BLaER1 treated with 17β-estradiol and CSF1 and Interleukin-3, amounts not matched to agents 10 nM and 100 nM (cell line): ENCODE data around the gene SWSAP1.
A peak's percentile ranks its signal among the peaks of the same experiment; 100 is the strongest.

Experiments
- H3K27ac ChIP-seq, 11 experiments: shearing (Covaris generic); formaldehyde crosslinking; 2 replicates each; pipeline ENCODE4 v1.8.1; 2022
- H3K27me3 ChIP-seq, 11 experiments: shearing (Covaris generic); formaldehyde crosslinking; 2 replicates each; pipeline ENCODE4 v1.8.1; 2022
- H3K36me3 ChIP-seq, 11 experiments: shearing (Covaris generic); formaldehyde crosslinking; 2 replicates each; pipeline ENCODE4 v1.8.1; 2022
- H3K4me1 ChIP-seq, 10 experiments: shearing (Covaris generic); formaldehyde crosslinking; 2 replicates each; pipeline ENCODE4 v1.8.1; 2022
- H3K4me2 ChIP-seq, 11 experiments: shearing (Covaris generic); formaldehyde crosslinking; 2 replicates each; pipeline ENCODE4 v1.8.1; 2022
- H3K4me3 ChIP-seq, 10 experiments: shearing (Covaris generic); formaldehyde crosslinking; 2 replicates each; pipeline ENCODE4 v1.8.1; 2022
- H3K9ac ChIP-seq, 11 experiments: shearing (Covaris generic); formaldehyde crosslinking; 2 replicates each; pipeline ENCODE4 v1.8.1; 2022
- H3K9me3 ChIP-seq, 11 experiments: shearing (Covaris generic); formaldehyde crosslinking; replicated peaks in 1 of 11; 2 replicates each; pipeline ENCODE4 v1.8.1; 2022
- H4K20me1 ChIP-seq, 11 experiments: shearing (Covaris generic); formaldehyde crosslinking; 2 replicates each; pipeline ENCODE4 v1.8.1; 2022
- Cebpa-rat ChIP-seq, 11 experiments: shearing (Covaris generic); IDR thresholded peaks; 2 replicates each; pipeline ENCODE4 v1.8.1; 2022

Gene SWSAP1

DNA sequence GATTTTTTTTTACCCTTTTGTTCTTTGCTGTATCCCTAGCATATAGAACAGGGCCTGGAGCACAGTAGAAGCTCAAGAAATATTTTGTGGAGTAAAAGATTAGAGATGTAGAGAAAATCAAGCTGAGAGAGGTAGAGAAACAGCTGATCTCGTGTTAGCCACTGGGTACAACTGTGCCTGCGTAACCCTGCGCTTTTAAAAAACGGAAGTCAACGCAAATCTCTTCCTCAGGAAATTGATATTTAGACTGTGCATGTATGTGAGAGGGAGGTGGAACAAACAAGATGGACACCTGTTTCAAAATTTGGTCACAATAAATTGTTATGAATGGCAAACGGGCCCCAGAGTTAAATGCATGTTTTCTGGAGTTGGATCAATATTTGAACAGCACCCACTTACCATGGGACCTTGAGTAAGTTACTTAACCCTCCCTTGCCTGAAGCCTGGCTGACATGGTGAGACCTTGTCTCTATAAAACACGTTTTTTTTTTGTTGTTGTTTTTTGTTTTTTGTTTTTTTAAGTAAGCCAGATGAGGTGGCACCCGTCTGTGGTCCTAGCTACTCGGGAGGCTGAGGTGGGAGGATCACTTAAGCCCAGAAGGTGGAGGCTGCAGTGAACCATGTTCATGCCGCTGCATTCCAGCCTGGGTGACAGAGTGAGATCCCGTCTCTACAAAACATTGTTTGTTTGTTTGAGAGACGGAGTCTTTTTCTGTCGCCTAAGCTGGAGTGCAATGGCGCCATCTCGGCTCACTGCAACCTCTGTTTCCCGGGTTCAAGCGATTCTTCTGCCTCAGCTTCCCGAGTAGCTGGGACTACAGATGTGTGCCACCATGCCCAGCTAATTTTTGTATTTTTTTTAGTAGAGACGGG, 12.9 kb downstream of the SWSAP1 start:
- Histone ChIP-seq H4K20me1 (no peaks in the 10 kb centered on the region), H3K9ac (peak overlapping the region in 6 of 11 experiments; percentile 11 to 56 (median 20); a peak in 3 of 22 replicates), H3K27me3 (peaks cover 0 to 16% (median 8%) of the 10 kb centered on the region in 11 experiments; a peak in 11 of 22 replicates), H3K4me1 (peaks cover 17 to 43% (median 40%) of the 10 kb centered on the region in 10 experiments), H3K4me2 (peak overlapping the region; percentile 40 to 77 (median 71)), H3K9me3 (peaks cover 4 to 12% (median 10%) of the 10 kb centered on the region in 11 experiments; a peak in 19 of 22 replicates), H3K4me3 (no peak overlapping the region), H3K36me3 (no peaks in the 10 kb centered on the region), H3K27ac (peak overlapping the region in 9 of 11 experiments; percentile 0 to 57 (median 38); a peak in 9 of 22 replicates)
- no peak for TF ChIP-seq Cebpa-rat (IDR thresholded peaks at IDR 0.05)

DNA sequence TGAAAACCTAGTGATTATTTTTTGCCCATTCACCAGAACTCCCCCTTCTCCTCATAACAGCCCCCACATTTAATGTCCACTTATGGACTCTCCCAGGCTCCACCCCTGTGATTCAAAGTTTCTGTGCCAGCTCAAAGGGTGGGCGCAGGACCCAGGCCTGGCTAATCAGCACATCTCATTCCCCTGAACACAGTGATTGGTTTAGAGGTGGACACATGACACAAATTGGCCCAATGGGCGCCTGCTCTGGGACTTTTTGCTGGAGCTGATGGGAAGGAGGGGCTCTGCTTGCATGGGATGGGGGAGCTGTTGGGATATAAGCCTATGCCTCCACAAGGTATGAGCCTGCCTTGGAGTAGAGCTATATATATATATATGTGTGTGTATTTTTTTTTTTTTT, 15.9 kb downstream of the SWSAP1 start:
- Histone ChIP-seq H3K27ac (no peak overlapping the region), H3K36me3 (no peaks in the 10 kb centered on the region), H3K4me1 (peaks cover 13 to 17% (median 15%) of the 10 kb centered on the region in 10 experiments), H3K27me3 (no peaks in the 10 kb centered on the region), H3K9me3 (peaks cover 4 to 12% (median 10%) of the 10 kb centered on the region in 11 experiments; a peak in 19 of 22 replicates), H3K9ac (no peak overlapping the region), H4K20me1 (no peaks in the 10 kb centered on the region), H3K4me3 (no peak overlapping the region), H3K4me2 (no peak overlapping the region)
- TF ChIP-seq Cebpa-rat (IDR thresholded peaks at IDR 0.05): no peak

DNA sequence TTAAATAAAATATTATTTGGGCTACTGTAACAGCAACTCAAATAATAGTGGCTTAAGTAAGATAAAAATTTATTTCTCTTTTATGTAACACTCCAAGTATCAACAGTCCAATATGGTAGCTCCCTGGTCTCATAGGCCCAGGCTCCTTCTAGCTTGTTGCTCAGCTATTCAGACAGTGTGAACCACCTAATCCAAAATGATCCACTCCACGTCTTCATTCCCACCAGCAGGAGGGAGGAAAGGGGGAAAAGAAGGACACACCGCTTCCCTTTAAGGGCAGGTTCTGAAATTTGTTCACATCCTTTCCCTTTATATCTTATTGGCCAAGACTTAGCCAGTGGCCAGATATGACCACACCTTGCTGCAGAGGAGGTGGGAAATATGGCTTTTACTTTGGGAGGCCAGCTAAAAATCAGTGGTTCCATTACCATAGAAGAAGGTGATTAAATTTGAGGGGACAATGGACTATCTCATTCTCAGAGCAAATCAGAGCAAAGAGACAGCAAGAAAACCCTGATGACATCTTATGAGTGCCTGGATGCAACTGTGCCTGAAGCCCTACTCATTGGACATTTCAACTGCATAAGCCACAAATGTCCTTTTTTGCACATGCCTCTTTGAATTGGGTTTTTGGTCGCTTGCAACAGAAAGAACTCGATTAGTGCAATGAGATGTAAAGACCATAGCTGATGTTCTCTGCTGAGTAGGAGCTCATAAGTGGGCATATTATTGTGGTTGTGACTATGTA, 16.6 kb downstream of the SWSAP1 start:
- Histone ChIP-seq H3K4me1 (peaks cover 13 to 17% (median 15%) of the 10 kb centered on the region in 10 experiments), H3K36me3 (no peaks in the 10 kb centered on the region), H3K27ac (no peak overlapping the region), H3K4me2 (no peak overlapping the region), H3K27me3 (no peaks in the 10 kb centered on the region), H4K20me1 (no peaks in the 10 kb centered on the region), H3K4me3 (no peak overlapping the region), H3K9ac (no peak overlapping the region), H3K9me3 (peaks cover 4 to 12% (median 10%) of the 10 kb centered on the region in 11 experiments; a peak in 19 of 22 replicates)
- TF ChIP-seq Cebpa-rat (IDR thresholded peaks at IDR 0.05): no peak

DNA sequence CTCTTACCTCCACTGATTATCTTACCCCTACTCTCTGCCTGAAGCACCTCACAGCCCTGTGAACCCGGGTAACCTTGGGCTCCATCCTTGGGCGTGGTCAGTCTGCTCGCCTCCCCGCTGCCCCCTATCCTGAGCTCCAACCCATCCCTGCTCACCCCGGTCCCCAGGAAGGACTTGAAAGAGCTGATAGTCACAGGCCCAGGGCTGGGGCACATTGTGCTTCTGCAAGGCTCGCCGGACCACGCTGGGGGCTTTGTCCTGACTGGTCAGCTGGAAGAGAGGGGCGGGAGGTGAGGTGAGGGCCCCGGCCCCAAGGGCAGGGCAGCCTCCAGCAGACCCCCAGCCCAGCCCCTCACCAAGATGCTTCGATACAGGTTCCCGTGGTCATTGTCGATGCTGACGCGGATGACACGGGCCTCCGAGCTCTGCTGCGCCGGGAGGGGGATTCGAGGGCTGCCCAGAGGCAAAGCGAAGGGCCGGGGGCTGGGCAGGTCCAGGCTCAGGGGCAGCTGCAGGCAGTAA, 22.7 kb downstream of the SWSAP1 start:
- Histone ChIP-seq H3K9ac (no peak overlapping the region), H4K20me1 (no peaks in the 10 kb centered on the region), H3K36me3 (no peaks in the 10 kb centered on the region), H3K27ac (no peak overlapping the region), H3K27me3 (no peaks in the 10 kb centered on the region), H3K4me3 (no peak overlapping the region), H3K9me3 (no peaks in the 10 kb centered on the region), H3K4me1 (no peaks in the 10 kb centered on the region), H3K4me2 (no peak overlapping the region)
- TF ChIP-seq Cebpa-rat (IDR thresholded peaks at IDR 0.05): no peak

DNA sequence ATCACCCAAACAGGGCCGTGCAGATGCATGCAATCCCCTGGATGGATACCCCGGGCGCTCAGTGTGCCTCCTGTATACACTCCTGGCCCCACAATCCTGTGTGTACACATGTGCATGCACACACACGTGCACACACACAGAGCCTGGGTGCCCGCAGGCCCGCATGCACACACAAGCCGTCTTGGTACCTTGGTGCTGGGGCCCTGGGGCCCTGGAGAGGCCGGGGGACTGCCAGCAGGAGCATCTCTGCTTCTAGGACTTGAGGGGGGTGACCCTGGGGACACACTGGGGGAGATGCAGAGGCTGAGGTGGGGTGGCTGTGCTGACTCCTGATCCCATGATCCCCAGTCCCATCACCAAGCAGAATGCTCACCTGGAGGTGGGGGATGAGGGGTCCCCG, 25.2 kb downstream of the SWSAP1 start:
- Histone ChIP-seq H3K4me3 (no peak overlapping the region), H3K27ac (no peak overlapping the region), H3K4me1 (peaks cover 0 to 2% (median 0%) of the 10 kb centered on the region in 10 experiments; a peak in 1 of 20 replicates), H3K27me3 (no peaks in the 10 kb centered on the region), H3K9ac (no peak overlapping the region), H3K36me3 (no peaks in the 10 kb centered on the region), H3K4me2 (no peak overlapping the region), H4K20me1 (no peaks in the 10 kb centered on the region), H3K9me3 (no peaks in the 10 kb centered on the region)
- TF ChIP-seq Cebpa-rat (IDR thresholded peaks at IDR 0.05): no peak

DNA sequence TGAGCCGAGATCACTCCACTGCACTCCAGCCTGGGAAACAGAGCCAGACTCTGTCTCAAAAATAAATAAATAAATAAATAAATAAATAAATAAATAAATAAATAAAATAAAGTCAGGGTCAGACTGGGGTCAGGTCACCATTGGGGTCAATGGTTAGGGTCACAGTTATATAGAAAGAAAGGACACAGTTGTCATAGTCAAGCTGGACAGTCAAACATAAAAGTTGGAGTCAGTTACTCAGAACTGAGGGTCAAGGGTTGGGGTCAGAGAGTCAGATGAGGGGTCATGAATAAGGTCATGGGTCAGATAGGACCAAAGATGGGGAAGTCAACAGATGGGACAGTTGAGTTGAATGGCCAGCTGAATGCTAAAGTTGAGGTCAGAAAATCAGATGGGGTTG, 26.3 kb downstream of the SWSAP1 start:
- peaks cover 0 to 1% (median 0%) of the 10 kb centered on the region in 11 experiments; a peak in 1 of 22 replicates for H3K27me3 ChIP-seq

DNA sequence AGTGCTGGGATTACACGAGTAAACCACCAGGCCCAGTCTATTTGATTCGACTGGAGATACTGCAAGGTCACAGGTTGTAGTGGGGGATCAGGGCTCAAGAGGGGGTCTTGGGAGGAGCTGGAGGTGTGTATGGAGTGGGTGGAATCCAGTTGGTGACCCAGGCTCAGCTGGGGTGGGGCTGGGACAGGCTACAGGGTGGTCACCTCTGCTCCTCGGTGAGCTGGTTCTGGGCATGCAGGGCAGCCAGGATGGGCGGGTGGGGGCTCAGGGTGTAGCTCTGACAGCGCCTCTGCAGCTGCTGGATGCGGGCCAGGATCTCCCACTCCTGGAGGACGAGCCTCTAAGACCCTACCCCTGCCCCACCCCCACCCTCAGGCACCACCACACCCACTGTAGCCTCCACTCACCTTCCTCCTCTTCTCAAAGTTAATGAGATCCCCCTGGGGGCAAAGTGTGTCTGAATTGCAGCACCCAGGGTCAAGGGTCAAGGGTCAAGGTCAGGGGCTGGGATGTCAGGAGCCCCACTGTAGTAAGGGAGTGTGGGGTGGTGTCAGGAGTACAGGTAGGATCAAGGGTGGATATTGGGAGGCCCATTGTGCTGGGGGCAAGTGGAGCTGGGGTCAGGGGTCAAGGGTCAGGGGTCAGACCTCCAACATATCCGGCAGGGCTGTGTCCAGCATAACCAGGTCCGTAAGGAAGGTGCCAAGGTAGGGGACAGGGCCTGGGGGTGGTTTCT, 27.5 kb downstream of the SWSAP1 start:
- Histone ChIP-seq H3K4me2 (no peak overlapping the region), H3K9ac (no peak overlapping the region), H4K20me1 (no peaks in the 10 kb centered on the region), H3K4me1 (peaks cover 5 to 16% (median 12%) of the 10 kb centered on the region in 10 experiments; a peak in 12 of 20 replicates), H3K27me3 (peaks cover 0 to 13% (median 7%) of the 10 kb centered on the region in 11 experiments; a peak in 11 of 22 replicates), H3K4me3 (no peak overlapping the region), H3K27ac (no peak overlapping the region), H3K36me3 (no peaks in the 10 kb centered on the region), H3K9me3 (no peaks in the 10 kb centered on the region)
- TF ChIP-seq Cebpa-rat (IDR thresholded peaks at IDR 0.05): no peak

More for the DNA sequence above, 26.3 kb downstream of the SWSAP1 start:
- Histone ChIP-seq H3K4me1 (peaks cover 0 to 8% (median 5%) of the 10 kb centered on the region in 10 experiments; a peak in 6 of 20 replicates), H3K4me2 (no peak overlapping the region), H3K9ac (no peak overlapping the region), H4K20me1 (no peaks in the 10 kb centered on the region), H3K9me3 (no peaks in the 10 kb centered on the region), H3K27ac (no peak overlapping the region), H3K4me3 (no peak overlapping the region), H3K36me3 (no peaks in the 10 kb centered on the region)
- no peak for TF ChIP-seq Cebpa-rat (IDR thresholded peaks at IDR 0.05)

DNA sequence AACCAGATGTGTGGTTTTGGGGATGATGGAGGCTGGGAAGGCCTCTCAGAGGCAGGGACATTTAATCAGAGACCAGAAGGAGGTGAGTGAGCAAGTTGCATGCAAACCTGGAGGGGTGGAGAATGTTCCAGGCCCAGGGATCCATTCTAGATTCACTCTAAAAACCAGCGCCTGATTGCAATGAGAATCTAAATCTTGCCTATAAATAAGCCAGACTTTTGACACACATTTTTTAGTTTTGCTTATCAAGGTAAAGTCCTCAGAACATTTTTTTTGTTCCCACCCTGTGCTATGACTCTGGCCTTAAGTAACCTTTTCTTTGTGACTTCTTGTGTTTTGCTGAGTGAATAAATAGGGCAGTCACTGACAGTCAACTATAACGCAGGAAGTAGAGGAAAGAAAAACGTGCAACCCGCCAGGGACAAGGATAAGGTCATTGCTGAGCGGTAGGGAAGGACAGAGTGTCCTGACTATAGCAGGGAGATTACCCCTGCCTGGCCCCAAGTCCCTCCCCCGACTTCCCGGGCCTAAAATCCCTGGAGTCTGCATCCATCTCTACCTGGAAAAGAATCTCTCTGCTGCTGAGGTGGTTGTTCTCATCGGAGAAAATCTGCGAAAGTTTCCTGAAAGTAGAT, 30.2 kb downstream of the SWSAP1 start:
- Histone ChIP-seq H3K4me2 (peak overlapping the region in 4 of 11 experiments; percentile 5 to 38 (median 24); a peak in 3 of 22 replicates), H3K36me3 (no peaks in the 10 kb centered on the region), H4K20me1 (no peaks in the 10 kb centered on the region), H3K27ac (no peak overlapping the region), H3K9ac (0 out of 22 replicates have a peak overlapping the region, but pooled peaks of 1 of the 11 experiments have one; percentile 2), H3K27me3 (peaks cover 0 to 13% (median 7%) of the 10 kb centered on the region in 11 experiments; a peak in 11 of 22 replicates), H3K4me1 (peaks cover 5 to 18% (median 13%) of the 10 kb centered on the region in 10 experiments; a peak in 12 of 20 replicates), H3K9me3 (no peaks in the 10 kb centered on the region), H3K4me3 (no peak overlapping the region)
- TF ChIP-seq Cebpa-rat (IDR thresholded peaks at IDR 0.05): no peak
